ENCODE data around the gene GRAMD1B.

Gene GRAMD1B

DNA sequence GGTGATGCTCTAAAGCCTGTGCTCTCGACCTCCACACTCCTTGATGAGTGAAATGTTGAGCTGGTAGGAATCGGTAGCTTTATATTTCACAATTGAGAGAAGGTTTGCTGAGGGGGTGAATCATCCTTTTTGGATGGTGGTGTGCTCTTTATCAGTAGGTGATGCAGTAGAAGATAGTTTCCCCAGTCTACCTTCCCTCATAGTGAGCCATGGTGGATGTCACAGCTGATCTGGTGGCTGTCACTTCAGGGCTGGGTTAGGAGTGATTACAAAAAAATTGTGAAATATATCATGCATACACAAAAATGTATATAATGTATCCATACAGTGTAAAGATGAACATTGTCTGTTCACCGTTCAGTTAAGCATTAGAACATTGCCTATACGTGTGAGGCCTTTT is 105.3 kb downstream of the GRAMD1B start:
- no peak for DNase-seq (ENCODE audit: low read depth)

DNA sequence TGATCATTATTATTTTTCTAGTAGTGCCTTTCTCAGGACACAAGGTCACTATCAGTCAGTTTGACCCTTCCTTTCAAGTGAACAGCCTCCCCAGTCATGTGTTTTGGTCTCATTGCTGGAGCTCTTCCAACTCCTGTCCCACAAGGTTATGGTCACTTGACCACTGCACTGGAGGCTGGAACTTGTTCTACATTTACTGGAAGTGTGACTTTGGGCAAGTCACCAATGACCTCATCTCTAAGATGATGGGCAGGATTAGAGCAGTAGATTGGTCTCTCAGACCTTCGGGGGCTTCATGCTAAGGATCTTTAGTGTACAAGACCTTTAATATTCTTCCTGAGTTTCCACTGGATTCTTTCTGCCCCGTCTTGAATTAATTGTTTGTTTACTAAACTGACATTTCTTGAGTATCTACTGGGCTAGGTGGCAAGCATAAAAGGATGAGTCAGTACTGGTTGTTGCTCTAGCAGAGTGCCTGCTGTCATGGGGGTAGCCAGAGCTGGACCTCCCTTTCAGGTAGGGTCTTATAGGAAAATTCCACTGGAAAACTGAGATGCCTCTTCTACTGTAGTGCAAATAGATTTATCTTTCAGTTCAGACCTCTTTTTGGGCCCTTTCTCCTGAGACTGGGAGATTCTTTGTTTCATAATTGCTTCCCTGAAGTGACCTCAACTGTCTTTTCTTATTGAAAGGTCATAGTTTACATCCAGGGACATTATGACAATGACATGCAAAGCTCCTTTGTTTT is 106.8 kb downstream of the GRAMD1B start:
- no peak for DNase-seq (ENCODE audit: low read depth)

- DNase-seq (ENCODE audit: low read depth), result no peak
Measured at GRCh38 chr11:123537726-123538125, 107.7 kb downstream of the GRAMD1B start.

- DNase-seq (ENCODE audit: low read depth), result no peak
Measured at GRCh38 chr11:123543797-123544196, 113.7 kb downstream of the GRAMD1B start.

DNA sequence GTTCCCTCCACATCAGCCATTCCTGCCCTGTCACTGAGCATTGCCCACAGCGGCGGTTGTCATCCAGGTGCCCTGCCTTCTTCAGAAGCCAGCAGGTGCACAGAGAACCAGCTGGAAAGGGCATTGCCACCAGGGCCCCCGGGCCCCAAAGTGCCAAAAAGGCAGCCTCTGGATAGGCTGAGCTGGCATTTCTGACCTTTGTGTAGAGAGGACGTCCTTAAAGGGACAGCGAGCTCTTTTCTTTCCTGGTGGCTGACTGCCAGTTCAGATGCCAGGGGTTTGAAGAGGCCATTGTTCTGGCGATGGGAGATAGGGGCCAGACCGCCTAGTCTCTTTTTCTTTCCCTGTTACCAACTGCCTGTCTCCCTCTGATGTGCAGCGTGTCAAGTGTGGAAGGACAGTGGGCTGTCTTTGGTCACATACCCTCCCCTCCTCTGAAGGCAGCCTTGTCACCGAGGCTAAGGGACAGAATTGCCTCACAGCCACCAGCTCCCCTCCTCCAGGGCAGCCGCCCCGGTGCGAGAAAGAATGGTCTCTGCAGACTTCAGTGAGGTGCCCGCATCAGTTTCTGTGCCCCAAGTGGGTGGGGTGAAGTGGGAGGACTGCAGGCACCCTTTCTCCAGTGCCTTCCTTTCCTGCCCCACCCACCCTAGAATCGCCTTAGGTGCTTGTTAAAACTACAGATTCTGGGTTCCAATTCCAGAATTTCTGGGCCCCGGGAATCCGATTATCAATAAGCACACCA is 114.7 kb downstream of the GRAMD1B start:
- no peak for DNase-seq (ENCODE audit: low read depth)

GRCh38 chr11:123545726-123546270 is 115.7 kb downstream of the GRAMD1B start:
- DNase-seq (ENCODE audit: low read depth), result no peak

GRCh38 chr11:123546515-123546914 is 116.4 kb downstream of the GRAMD1B start:
- DNase-seq (ENCODE audit: low read depth), result no peak

DNA sequence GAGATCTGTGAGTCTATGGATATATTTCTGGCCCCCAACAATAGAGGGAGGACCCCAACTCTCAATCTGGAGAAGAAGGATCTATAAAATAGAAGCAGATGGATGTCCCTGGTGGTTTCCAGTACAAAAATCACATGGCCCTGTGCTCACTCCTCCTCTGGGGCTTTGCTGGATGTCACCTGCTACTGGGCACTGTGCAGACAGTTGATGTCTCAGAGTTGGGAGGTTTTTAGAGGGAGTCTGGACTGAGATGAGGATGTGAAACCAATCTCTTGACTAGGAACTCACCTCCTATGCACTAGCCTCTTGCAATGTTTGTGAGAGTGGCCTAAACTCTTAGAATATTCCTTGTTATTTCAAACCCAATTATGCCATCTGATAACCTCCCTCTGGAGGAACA is 117.1 kb downstream of the GRAMD1B start:
- no peak for DNase-seq (ENCODE audit: low read depth)

DNA sequence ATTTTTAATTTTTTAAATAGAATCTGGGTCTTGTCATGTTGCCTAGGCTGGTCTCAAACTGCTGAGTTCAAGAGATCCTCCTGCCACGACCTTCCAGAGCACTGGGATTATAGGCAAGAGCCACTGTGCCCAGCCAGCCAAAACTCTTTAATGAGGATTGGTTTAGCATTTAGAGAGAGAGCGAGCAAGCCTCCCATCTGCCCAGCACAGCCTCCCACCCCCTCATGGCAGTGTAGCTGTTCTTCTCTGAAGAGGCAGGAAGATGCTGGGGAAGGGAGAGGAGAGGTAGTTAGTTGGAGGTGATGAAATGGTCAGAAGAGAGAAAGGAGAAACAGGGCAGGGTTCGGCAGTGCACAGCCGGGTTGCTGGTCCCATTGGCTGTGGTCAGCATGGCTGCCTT is 118.7 kb downstream of the GRAMD1B start:
- DNase-seq (ENCODE audit: low read depth), result no peak

- no peak for DNase-seq (ENCODE audit: low read depth)
Measured at GRCh38 chr11:123549926-123550917, 120.2 kb downstream of the GRAMD1B start.

GRCh38 chr11:123551079-123551478 is 121.0 kb downstream of the GRAMD1B start:
- no peak for DNase-seq (ENCODE audit: low read depth)

GRCh38 chr11:123556633-123557032 is 126.6 kb downstream of the GRAMD1B start:
- DNase-seq (ENCODE audit: low read depth), result no peak

- DNase-seq (ENCODE audit: low read depth), result no peak
Measured at GRCh38 chr11:123558536-123559315, 128.7 kb downstream of the GRAMD1B start.

DNA sequence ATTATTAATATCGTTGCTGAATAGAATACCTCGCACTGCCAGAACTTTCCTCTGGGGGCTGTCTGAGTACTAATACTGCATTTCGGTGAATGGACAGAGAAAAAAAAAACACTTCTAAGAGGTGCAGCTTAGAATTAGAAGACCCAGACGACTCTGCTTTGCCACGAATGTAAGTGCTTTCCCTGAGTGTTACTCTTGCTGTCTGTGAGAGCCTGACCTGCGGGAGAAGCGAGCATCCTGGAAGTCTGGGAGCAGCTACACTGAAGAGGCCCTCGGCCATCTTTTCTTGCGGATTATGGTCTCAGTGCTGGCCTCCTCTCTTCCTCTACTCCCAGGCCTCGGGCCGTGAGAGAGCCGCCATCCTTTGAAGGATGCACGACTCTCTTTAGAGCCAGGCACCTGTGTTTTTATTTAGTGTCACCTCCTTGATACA is 129.5 kb downstream of the GRAMD1B start:
- no peak for DNase-seq (ENCODE audit: low read depth)

DNA sequence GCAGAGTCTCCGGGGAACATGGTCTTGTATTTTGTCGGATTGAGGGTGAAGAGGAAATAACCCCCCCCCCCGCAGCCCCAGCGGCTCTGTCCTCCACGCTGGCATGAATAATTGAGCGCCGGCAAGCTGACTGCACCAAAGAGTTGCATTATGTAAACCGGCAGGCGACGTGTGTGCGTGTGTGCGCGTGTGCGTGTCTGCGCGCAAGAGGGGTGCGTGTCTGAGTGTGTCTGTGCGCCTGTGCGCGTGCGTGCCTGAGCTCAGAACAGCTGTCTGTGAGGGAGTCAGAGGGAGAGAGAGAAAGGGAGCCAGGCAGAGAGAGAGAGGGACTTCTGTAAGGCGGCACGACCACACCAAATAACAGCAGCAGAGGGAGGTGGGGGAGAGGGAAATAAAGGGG is 129.9 kb downstream of the GRAMD1B start:
- DNase-seq (ENCODE audit: low read depth), result peak; percentile 16

DNA sequence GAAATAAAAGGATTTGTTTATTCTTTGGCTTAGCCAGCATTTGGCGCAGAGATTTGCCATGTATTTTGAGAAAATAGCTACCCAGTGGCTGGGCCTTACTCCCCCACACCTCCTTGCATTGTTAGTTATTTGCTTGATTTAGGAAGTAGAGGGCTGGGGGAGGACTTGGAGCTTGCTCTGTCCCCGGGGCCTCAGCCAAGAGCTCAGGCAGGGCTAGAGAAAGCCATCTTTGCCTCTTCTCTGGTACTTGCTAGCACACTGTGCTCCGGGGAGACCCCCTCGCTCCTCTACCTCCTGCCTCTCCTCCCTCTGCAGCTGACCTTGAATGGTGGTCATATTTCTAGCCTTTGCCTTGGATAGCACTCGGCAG is 131.3 kb downstream of the GRAMD1B start:
- no peak for DNase-seq (ENCODE audit: low read depth)

GRCh38 chr11:123562158-123562557 is 132.1 kb downstream of the GRAMD1B start:
- DNase-seq (ENCODE audit: low read depth), result no peak

DNA sequence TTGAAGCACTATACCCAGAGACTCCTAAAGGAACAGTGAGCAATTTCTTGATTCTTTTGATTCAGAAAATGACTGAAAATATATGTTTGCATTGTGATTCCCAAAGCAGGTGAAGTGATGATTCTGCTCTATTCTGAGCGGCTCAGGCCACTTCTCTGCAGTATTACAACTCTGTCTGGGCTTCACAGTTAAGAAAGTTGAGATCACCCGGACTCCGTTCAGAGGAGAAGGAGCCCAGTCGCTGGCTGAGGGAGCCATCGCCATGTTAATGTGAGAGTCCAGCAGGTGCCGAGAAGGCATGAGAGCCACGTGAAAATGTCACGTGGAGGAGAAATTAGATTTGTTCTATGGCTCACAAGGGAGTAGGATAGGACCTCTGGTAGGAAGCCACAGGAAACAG is 132.8 kb downstream of the GRAMD1B start:
- no peak for DNase-seq (ENCODE audit: low read depth)

DNA sequence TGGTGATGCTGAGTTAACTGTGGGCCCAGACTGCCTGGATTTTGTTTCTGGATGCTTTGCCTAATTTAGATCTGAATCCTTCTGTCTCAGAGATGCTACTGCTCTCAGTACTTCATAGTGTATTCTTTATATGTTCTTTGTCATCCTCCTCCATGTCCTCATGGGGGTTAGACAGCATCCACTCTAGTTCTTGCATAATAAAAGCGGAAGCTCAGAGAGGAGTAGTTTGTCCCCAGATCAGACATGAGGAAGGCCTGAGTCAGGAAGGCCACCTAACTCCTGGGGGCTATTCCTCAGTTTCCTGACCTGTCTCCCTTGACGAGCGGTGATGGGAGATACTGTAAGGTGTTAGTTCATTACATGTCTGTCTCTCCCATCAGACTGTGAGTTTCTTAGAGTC is 134.2 kb downstream of the GRAMD1B start:
- DNase-seq (ENCODE audit: low read depth), result no peak

DNA sequence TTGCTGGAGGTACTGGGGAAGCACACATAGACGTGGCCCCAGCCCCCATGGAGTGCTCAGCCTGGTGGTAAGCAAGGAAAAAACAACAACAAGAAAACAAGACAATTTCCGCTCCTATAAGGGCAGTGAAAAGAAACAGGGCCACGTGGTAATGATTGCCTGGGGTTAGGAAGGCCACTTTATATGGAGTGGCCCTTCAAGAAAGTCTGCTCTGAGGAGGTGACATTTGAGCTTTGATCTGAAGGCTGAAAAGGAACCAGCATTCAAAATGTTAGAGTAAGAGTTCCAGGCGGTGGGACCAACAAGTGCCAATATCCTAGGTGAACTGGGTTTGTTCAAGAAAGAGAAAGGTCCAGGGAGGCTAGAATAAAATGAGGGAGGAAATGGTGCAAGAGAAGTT is 136.8 kb downstream of the GRAMD1B start:
- DNase-seq (ENCODE audit: low read depth), result no peak

DNA sequence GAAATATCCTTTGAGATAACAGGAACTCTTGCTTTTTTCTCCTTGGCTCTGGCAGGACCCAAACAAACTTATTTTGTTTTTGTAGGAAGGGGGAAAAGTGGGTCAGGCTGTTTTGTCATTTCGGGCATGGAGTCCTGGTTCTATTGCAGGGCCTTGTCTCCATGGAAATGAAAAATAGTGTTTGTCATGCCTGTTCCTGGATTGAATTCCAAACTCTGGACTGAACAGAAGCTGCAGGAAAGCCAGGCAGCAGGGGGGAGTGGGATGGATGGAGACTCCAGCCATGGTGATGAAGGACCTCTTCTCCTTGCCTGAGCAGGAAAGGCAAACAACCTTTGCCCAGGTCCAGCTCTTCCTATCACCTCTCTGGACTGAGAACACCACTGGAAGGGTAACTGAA is 137.4 kb downstream of the GRAMD1B start:
- no peak for DNase-seq (ENCODE audit: low read depth)

All from activated T-cell treated with anti-CD3 and anti-CD28 coated beads for 24 hours (primary cell).